NCI-H510A treated with DMSO at 0.1 percent for 48 hours (cell line): Measurements from ENCODE around the gene PLXND1.
"Not testable (repeated sequence)": the region's sequence is repeated elsewhere in the genome, so short reads cannot be mapped to it uniquely, and the experiment has no call there.

ENCODE experiments used
- DNase-seq: peaks from one replicate; lab custom pipeline; 2025; lab: John Stamatoyannopoulos, UW

The PLXND1 gene, protein sequence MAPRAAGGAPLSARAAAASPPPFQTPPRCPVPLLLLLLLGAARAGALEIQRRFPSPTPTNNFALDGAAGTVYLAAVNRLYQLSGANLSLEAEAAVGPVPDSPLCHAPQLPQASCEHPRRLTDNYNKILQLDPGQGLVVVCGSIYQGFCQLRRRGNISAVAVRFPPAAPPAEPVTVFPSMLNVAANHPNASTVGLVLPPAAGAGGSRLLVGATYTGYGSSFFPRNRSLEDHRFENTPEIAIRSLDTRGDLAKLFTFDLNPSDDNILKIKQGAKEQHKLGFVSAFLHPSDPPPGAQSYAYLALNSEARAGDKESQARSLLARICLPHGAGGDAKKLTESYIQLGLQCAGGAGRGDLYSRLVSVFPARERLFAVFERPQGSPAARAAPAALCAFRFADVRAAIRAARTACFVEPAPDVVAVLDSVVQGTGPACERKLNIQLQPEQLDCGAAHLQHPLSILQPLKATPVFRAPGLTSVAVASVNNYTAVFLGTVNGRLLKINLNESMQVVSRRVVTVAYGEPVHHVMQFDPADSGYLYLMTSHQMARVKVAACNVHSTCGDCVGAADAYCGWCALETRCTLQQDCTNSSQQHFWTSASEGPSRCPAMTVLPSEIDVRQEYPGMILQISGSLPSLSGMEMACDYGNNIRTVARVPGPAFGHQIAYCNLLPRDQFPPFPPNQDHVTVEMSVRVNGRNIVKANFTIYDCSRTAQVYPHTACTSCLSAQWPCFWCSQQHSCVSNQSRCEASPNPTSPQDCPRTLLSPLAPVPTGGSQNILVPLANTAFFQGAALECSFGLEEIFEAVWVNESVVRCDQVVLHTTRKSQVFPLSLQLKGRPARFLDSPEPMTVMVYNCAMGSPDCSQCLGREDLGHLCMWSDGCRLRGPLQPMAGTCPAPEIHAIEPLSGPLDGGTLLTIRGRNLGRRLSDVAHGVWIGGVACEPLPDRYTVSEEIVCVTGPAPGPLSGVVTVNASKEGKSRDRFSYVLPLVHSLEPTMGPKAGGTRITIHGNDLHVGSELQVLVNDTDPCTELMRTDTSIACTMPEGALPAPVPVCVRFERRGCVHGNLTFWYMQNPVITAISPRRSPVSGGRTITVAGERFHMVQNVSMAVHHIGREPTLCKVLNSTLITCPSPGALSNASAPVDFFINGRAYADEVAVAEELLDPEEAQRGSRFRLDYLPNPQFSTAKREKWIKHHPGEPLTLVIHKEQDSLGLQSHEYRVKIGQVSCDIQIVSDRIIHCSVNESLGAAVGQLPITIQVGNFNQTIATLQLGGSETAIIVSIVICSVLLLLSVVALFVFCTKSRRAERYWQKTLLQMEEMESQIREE (N-terminal part only)

DNA sequence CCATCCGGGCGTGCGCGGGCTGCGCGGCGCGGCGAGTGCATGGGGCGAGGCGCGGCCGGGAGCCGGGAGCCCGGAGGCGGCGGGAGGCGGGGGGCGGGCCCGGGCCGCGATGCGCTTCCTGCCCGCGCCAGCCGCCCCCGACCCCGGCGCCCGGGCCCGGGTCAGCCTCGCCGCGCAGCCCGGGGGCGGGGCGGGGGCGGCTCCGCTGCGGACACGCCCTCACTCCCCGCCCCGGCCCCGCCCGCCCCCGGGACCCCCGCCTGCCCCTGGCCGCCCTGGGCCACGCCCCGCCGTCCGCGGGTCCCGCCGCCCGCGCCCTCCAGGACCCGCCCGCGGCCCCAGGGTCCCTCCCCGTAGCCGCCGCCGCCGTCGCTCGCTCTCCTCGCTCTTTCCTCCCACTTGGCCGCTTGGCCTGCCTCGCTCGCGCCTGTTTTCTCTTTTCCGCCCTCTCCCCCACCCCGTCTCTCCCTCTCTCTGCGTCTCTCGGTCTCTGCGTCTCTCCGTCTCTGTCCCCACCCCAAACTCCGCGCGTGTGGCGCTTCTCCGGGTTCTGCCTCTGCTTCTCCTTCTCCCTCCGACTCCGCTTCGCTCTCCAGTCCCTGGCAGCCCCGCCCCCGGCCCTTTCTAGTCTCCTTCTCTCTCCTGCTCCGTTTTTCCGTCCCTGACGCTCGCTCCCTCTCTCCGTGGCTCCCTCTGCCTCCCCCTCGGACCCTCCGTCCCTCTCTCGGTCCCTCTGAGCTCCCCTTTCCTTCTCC lies at the start of gene PLXND1:
Gene PLXND1, minus strand, starts transcription at position 41 of the 755 bp plus-strand sequence. Its CDS starts 37 bp downstream, at position 4.
- peak; percentile 82 for DNase-seq

DNA sequence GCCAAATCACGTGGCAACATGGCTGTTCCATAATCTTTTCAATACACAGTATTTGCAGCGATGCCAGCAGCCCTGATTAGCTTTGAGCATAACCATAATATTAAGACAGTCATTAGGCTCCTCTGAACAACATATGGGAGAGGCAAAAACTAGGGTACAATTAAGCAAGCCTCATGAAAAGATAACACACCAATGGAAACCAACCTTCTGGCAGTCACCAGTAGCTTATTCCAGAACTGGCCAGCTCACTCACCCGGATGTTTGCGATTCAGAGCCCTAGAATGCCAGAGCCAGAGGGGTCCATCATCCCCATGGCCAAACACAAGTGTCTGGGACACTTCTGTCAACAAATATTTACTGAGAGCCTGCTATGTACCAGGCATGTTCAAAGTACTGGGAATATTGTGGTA lies 48.8 kb upstream of the PLXND1 start:
- no peak for DNase-seq

DNA sequence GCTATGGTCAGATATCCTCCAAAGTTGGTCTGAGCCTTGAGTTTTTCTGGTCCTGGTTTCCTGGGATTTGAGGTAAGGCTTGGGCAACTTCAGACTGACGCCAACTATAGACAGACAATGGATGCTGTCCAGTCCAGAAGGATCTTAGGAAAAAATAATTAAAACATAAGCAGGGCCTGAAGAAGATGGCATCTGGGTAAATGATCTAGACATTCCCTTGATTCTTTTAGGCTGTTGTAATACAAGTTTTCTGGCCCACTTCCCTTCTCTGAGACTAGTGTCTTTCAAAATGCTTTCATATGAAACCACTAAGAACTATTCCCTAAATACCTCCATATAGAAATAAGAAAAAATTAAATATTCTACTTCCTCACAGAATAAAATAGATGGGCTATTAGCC lies 47.7 kb upstream of the PLXND1 start:
- no peak for DNase-seq

DNA sequence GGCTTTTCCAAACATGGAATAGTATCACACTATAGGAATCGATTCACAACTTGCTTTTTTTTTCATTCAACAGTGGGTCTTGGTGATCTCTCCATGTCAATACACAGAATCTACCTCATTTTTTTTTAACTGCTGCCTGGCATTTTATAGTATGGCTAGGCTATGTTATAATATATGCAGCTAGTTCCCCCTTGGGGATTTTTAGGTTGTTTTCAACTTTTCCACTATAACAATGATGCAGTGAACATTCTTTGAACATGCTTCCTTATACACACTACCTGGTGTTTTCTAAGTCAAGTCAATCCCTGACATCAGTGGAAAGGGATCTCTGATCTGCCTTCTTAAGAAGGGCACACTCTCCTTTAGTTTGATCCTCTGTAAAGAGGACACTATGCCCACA lies 46.5 kb upstream of the PLXND1 start:
- DNase-seq = no peak

DNA sequence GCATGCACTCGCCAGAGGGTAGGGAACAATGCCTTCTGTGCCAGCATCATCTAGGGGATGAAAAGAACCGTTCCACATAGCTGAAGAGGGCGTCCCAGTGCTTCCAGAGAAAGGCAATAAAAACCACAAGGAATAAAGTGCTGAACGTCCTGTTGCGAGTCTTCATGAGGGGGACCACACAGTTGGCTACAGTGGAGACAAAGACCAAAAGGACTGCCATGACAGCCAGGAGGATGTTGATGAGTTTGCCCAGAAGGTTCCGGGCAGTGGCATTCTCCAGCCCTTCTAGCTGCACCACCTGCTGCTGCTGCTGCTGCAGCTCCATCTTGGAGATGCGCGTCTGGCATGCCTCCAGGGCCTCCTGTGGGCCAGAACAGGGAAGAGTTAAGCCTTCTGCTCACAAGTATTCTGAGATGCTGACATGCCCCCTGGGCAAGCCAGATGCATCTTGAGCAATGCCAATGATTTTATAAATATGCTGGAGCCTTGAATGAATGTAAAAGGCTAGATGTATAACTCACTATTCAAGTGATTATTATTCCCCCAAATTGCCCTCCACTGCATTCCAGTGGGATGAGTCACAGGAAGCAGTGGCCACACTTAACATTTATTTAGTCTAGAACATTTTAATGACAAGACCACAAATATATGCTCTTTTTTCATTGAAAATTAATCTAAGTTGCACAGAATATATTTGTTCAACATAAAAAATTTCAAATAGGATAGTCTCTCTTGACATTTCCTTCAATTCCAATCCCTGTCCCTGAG lies 45.1 kb upstream of the PLXND1 start:
- no peak for DNase-seq

DNA sequence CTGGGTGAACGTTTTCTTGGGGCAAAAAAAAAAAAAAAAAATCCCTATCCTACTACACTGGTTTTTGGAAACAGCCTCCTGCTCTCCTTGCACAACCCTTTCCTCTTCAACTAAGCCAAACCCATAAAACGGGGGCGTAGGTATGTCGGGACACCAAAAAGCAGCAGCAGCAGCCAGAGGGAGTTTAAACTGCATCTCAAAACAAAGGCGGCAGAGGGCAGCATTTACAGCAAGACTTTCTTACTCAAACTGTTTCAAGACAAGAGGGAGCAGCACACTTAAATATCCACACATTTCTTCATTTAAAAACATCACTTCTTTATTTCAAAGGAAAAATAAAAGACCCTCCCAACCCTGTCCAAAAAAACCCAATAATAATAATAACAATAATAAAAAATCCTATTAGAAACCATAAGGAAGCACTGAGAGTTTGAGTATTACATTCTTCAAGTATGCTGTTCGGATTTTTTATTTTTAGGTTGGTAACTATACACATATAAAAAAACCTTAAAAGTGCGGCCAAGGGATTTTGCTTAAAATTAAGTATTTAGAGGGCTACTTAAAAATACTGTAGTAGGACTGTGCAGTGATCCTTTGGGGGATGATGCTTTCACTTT lies 43.9 kb upstream of the PLXND1 start:
- DNase-seq = peak; percentile 49

DNA sequence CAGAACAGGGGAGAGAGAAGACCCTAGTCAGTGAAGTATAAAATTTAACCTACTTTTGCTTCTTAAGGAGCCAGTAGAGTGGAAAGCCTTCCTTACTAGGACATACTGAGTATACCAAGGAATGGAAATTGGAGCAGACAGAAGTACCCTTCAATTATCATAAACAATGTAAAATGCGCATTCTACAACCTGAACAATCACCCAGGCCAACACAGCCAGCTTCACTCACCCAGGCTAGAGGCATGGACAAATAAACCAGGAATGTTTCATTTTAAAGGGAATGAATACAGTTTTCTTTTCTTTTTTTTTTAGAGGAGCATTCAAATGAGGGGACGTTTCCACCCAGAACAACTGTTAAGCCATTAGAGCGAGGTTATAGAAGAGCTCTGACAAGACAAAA lies 41.9 kb upstream of the PLXND1 start:
- DNase-seq = no peak

DNA sequence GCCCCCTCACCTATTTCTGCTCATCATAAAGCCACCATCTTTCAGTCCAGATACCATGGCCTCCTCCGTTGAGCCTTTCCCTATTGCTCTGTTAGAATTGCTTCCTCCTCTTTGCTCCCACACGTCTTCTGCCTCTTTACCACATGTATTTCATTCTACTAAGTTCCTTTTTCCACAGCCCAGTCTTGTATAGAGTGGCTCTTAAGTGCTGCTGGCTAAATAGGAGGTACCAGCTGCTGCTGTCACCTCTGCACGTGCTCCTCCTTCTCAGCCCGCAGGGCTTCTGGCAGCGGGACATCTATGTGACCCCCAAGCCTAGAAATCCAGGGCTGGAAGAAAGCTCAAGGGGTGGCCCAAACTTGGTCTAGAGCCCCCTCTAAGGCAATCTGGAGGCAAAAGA lies 38.8 kb upstream of the PLXND1 start:
- peak; percentile 35 for DNase-seq

DNA sequence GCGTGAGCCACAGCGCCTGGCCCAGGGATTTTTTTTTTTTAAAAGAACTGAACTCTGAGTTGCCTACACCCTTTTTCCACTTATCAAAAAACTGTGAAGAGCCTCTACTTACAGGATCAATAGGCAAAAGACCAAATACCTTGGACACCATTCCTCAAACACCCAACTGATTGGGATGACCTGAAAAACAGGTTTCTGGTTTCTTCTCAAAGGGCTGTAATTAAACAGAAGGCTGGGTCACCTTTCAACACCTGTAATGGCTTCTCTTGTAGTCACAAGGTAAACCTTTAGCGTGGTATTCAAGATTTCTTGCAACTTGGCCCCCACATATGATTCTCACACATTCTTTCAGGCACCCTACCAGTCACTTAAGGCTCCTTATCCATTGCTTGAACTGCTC lies 38.4 kb upstream of the PLXND1 start:
- DNase-seq = peak; percentile 35

DNA sequence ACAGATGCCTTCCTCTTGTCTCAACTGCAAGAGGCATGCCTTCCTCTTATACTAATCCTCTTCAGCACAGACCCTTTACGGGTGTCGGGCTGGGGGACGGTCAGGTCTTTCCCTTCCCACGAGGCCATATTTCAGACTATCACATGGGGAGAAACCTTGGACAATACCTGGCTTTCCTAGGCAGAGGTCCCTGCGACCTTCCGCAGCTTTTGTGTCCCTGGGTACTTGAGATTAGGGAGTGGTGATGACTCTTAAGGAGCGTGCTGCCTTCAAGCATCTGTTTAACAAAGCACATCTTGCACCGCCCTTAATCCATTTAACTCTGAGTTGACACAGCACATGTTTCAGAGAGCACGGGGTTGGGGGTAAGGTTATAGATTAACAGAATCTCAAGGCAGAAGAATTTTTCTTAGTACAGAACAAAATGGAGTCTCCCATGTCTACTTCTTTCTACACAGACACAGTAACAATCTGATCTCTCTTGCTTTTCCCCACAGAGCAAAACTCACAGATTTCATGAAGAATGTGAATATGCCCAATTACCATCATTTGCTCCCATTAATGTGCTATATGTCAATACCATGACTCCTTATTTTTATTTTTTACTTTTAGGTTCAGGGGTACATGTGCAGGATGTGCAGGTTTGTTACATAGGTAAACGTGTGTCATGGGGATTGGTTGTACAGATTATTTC lies 35.2 kb upstream of the PLXND1 start:
- not testable (repeated sequence) for DNase-seq

DNA sequence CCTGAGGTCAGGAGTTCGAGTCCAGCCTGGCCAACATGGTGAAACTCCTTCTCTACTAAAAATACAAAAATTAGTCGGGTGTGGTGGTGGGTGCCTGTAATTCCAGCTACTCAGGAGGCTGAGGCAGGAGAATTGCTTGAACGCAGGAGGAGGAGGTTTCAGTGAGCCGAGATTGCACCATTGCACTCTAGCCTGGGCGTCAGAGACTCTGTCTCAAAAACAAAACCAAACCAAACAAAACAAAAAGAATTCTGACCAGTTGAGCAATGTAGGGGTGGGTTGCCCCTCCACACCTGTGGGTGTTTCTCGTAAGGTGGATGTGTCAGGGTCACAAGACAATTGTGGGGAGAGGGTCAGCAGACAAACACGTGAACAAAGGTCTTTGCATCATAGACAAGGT lies 34.5 kb upstream of the PLXND1 start:
- DNase-seq = not testable (repeated sequence)

DNA sequence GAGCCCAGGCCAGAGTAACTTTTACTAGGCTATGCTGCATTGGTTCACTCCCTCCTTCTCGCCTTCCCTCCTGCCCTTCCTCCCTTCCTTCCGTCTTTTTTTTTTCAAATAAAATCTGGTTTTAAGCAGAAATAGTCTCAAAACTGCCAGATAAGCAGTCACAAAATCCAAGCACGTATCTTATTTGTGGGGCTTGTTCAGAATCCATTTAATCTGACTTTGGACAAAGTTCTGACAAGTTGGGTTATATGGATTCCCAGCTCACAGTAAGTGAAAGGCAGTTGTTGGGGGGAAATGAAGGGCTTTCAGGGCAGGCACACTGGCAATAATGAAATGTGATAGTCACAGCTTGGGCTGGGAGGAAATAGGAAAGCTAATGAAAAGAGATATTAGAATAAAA lies 32.0 kb upstream of the PLXND1 start:
- DNase-seq = no peak

DNA sequence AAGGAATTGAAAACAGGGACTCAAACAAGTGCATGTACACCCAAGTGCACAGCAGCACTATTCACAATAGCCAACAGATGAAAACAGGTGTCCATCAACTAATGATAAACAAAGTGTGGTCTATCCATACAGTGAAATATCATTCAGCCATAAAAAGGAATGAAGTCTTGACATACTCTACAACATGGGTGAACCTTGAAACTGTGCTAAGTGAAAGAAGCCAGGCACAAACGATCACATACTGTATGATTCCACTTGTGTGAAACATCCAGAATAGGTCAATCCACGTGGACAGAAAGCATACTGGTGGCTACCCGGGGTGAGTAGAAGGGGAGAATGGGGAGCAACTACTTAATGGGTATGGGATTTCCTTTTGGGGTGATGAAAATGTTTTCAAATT lies 29.6 kb upstream of the PLXND1 start:
- no peak for DNase-seq

DNA sequence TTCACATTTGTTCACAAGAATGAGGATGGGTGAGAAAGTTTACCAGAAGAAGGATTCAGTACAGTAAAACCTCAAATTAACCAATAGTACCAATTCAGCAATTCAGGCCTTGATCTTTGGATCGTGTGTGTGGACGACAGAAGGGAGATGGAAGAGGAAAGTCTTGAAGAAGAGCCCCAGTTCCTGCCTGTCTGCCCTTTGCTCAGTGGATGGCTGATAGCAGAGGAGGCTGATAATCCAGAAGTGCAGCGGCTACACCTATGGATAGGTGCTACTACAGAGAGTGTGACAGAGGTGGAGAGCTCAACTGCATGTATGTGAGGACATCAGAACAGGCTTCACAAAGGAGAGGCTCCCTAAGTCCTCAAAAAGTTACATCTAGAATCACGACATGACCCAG lies 29.2 kb upstream of the PLXND1 start:
- no peak for DNase-seq

DNA sequence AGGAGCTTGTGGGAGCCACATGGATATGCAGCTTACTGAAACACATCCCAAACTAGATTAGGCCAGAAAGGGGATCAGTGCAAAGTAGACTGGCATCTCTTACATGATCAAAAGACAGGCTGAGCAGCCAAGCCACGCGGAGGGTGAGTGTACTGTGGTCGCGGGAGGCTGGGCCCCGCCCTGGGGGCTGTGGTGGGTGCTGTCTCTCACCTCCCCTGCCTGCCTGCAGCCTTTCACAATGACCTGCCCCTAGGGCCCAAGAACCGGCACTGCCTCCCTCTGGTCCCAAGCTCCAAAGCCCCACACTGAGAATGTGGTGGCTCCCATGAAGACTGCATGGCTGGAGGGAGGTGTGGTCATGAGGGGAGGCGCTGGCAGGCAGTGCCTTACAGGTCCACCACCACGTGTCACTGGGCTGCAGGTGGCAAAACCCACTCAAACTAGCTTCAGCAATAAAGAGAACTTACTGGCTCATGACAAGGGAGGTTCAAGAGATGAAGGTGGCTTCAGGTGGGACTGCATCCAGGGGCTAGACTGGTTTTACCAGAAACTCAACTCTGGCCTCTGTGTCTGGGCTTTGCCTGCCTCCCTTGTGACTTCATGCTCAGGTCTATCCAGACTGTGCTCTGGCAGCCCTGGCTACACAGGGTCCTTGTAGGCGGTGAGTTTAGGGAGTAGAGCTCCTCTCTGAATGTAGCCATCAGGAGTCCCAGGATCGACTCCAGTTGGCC lies 27.4 kb upstream of the PLXND1 start:
- DNase-seq = peak; percentile 11

DNA sequence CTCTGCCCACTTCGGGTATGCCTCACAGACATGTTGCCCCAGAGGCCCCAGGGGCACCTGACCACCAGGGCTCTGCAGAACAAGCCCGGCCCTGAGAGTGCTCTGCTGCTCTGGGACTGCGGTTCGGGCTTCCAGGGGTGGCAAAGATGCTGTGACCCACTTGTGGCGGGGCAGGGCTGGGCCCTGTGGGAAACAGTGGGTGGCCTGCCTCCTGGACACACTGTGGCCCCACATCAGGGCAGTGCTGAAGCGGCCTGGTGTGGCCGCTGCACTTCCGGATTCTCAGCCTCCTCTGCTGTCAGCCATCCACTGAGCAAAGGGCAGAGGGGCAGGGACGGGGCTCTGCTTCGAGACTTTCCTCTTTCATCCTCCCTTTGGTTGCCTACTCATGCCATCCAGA lies 26.5 kb upstream of the PLXND1 start:
- DNase-seq = no peak

DNA sequence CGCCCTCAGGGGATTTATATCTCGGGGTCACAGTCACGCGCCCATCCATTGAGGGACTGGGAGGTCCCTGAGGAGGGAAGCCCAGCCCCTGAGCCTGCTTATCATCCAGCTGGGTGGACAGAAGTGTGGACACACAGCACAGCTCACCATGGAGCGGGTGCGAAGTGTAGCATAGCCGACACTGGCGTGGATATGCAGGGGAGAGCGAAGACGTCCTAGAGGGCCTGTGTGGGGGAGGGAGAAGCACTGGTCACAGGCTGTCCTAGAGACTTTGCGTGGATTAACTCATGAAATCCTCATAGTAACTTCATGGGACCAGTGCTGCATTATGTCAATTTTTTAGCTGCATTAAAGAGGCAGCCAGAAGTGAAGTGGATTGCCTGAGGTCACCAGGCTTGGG lies 26.1 kb upstream of the PLXND1 start:
- no peak for DNase-seq

DNA sequence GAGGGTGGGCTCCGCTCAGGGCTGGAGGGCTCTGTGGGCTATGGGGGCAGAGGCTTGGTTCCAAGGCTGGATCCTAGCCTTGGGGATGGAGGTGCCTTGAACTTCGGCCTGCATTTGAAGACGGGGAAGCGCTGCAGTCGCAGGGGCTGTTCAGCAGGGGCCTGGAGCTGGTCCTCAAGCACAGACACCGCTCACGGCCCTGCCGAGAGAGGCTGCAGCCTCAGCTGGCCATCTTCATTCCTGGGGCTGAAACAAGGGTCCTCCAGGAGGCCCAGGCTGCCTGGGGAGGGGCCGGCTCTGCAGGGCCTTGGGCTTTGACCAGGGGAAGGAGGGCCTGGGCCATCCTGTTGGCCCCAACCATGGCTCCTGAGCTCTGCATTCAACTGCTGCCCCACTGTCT lies 25.6 kb upstream of the PLXND1 start:
- DNase-seq = no peak

DNA sequence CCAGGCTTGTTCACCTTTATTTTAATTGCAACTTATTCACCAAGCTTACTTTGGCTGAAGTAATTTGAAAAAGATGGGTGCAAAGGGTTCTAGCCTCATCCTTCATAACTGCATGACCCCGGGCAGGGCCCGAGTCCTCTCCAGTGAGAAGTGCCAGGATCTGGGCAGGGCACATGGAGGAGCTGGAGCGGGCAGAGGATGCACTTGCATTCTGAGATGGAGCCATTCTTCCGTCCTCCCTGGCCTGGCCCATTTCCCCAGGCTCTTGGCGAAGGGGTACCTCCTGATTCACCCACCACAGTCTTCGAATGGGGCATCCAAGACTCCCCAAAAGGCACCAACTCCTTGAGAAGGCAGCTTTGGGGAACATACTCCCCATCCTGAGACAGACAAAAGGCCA lies 22.5 kb upstream of the PLXND1 start:
- DNase-seq = no peak
